Measurements from ENCODE around the gene HECW1. TPM values are rescaled to one million over a fixed set of nuclear protein-coding genes. Genes with fewer than 3 reads are reported as not detected.

Gene HECW1
- total and polyA plus RNA-seq, 2 of the 8 experiments (the other 6 are each of a cell fraction or from before 2014, with no cell fraction given) = 2.9 to 12.7 TPM

DNA sequence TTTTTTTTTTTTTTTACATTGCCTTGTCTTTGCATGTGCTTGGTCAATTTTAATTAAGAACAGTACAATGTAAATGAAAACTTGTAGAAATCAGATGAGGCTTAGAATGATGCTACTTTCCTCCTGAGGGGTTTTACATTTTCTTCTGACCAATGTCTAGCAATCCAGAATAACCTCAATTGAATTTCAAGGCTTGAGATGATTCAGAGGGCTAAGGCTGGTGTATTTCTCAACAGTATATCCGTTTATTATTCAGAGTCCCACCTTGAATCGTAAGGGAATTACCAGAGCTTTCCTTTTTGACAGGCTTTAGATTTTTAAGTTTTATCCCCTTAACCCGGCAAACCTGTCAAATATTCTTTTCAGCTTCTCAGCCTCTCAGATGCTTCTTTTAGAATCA is 239.2 kb downstream of the HECW1 start (continued):
- TF ChIP-seq SUZ12 (IDR thresholded peaks at IDR 0.05; ENCODE audit: low read length) = no peak
- TF ChIP-seq BACH1 (IDR thresholded peaks at IDR 0.05; ENCODE audit: low read length) = no peak
- TF ChIP-seq, protein P1, sequence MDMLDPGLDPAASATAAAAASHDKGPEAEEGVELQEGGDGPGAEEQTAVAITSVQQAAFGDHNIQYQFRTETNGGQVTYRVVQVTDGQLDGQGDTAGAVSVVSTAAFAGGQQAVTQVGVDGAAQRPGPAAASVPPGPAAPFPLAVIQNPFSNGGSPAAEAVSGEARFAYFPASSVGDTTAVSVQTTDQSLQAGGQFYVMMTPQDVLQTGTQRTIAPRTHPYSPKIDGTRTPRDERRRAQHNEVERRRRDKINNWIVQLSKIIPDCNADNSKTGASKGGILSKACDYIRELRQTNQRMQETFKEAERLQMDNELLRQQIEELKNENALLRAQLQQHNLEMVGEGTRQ (IDR thresholded peaks at IDR 0.05; ENCODE audit: low read length) = no peak
- TF ChIP-seq SP4 (IDR thresholded peaks at IDR 0.05; ENCODE audit: low read length) = no peak

All from H1 (cell line).